Mesothelial cell of epicardium (in vitro differentiated cells): ENCODE results near the gene MLLT10. TPM values are rescaled to one million over a fixed set of nuclear protein-coding genes. Genes with fewer than 3 reads are reported as not detected.
A peak's percentile ranks its signal among the peaks of the same experiment; 100 is the strongest.

Source experiments
- DNase-seq, 2 experiments: peaks; one replicate each; pipeline ENCODE4 v3.0.0; 2021; ENCODE audit warnings: low spot score in 2 of 2; ENCODE audit not compliant: unreplicated experiment in 2 of 2
- H3K27ac Mint-ChIP-seq: 2 replicates; pipeline ENCODE4 v1.8.0; 2021; ENCODE audit warnings: mixed read lengths
- H3K27me3 Mint-ChIP-seq: 2 replicates; pipeline ENCODE4 v1.8.0; 2021; ENCODE audit warnings: low read depth, mixed read lengths
- H3K36me3 Mint-ChIP-seq: 2 replicates; pipeline ENCODE4 v1.8.0; 2021; ENCODE audit warnings: mixed read lengths
- H3K4me1 Mint-ChIP-seq: 2 replicates; pipeline ENCODE4 v1.8.0; 2021; ENCODE audit warnings: mixed read lengths
- H3K4me3 Mint-ChIP-seq: 2 replicates; pipeline ENCODE4 v1.8.0; 2021; ENCODE audit warnings: mild to moderate bottlenecking, moderate library complexity, mixed read lengths
- H3K9me3 Mint-ChIP-seq: 2 replicates; pipeline ENCODE4 v1.8.0; 2021; ENCODE audit warnings: mixed read lengths
- CTCF ChIP-seq: fragments of 200-600 bp; sonication (generic); IDR thresholded peaks from one replicate; pipeline ENCODE4 v1.5.0; 2021; ENCODE audit warnings: antibody characterized with exemption; ENCODE audit not compliant: unreplicated experiment
- total RNA-seq: library from RNA; stranded (reverse); gene quantifications from 3 replicates; pipeline ENCODE4 v1.2.1, GENCODE V29; 2021

The MLLT10 gene
- total RNA-seq, 1 donor from 2014 or later: 62.5 TPM

GRCh38 chr10:21756707-21757106, 222.7 kb downstream of the MLLT10 start:
- Mint-ChIP-seq H3K27ac (no peak overlapping the region), H3K36me3 (peaks cover 13% of the 10 kb centered on the region), H3K9me3 (no peaks in the 10 kb centered on the region), H3K4me1 (peaks cover 43% of the 10 kb centered on the region), H3K27me3 (no peaks in the 10 kb centered on the region), H3K4me3 (no peak overlapping the region)
- no peak for DNase-seq
- no peak for TF ChIP-seq CTCF

GRCh38 chr10:21757185-21757901, 223.3 kb downstream of the MLLT10 start:
- peaks cover 38% of the 10 kb centered on the region for H3K4me1 Mint-ChIP-seq
- DNase-seq: no peak
- H3K27ac Mint-ChIP-seq: peak overlapping the region; percentile 16
- no peak for TF ChIP-seq CTCF
- no peaks in the 10 kb centered on the region for H3K9me3 Mint-ChIP-seq
- no peaks in the 10 kb centered on the region for H3K27me3 Mint-ChIP-seq
- H3K4me3 Mint-ChIP-seq: no peak overlapping the region
- peaks cover 13% of the 10 kb centered on the region for H3K36me3 Mint-ChIP-seq

GRCh38 chr10:21758239-21758638, 224.2 kb downstream of the MLLT10 start:
- Mint-ChIP-seq H3K27ac (no peak overlapping the region), H3K36me3 (peaks cover 13% of the 10 kb centered on the region), H3K9me3 (no peaks in the 10 kb centered on the region), H3K4me3 (no peak overlapping the region), H3K4me1 (peaks cover 33% of the 10 kb centered on the region), H3K27me3 (no peaks in the 10 kb centered on the region)
- DNase-seq: no peak
- TF ChIP-seq CTCF: no peak

GRCh38 chr10:21758696-21759095, 224.7 kb downstream of the MLLT10 start:
- DNase-seq: no peak
- Mint-ChIP-seq H3K9me3 (no peaks in the 10 kb centered on the region), H3K4me1 (peaks cover 29% of the 10 kb centered on the region), H3K4me3 (no peak overlapping the region), H3K36me3 (peaks cover 13% of the 10 kb centered on the region), H3K27ac (no peak overlapping the region), H3K27me3 (no peaks in the 10 kb centered on the region)
- TF ChIP-seq CTCF: no peak

GRCh38 chr10:21759232-21759631, 225.2 kb downstream of the MLLT10 start:
- no peaks in the 10 kb centered on the region for H3K9me3 Mint-ChIP-seq
- H3K27me3 Mint-ChIP-seq: no peaks in the 10 kb centered on the region
- no peak for TF ChIP-seq CTCF
- peaks cover 25% of the 10 kb centered on the region for H3K4me1 Mint-ChIP-seq
- H3K36me3 Mint-ChIP-seq: peaks cover 13% of the 10 kb centered on the region
- H3K4me3 Mint-ChIP-seq: no peak overlapping the region
- DNase-seq: no peak
- no peak overlapping the region for H3K27ac Mint-ChIP-seq

- peaks cover 13% of the 10 kb centered on the region for H3K36me3 Mint-ChIP-seq
- no peak for DNase-seq
- TF ChIP-seq CTCF: no peak
- no peaks in the 10 kb centered on the region for H3K9me3 Mint-ChIP-seq
- no peak overlapping the region for H3K27ac Mint-ChIP-seq
- no peaks in the 10 kb centered on the region for H3K27me3 Mint-ChIP-seq
- no peak overlapping the region for H3K4me3 Mint-ChIP-seq
- peaks cover 21% of the 10 kb centered on the region for H3K4me1 Mint-ChIP-seq
These were observed 226.3 kb downstream of the MLLT10 start for GRCh38 chr10:21760332-21760731.
